ENCODE measurements around the gene ZNF892. TPM values are rescaled to one million over a fixed set of nuclear protein-coding genes. Genes with fewer than 3 reads are reported as not detected.

ZNF892 gene
- total and polyA plus RNA-seq, 12 donors, result 0.32 to 4.3 (median 2.2) TPM; not detected in 1

GRCh38 chr2:95159690-95160449 is 47.5 kb upstream of the ZNF892 start, which contains the start of gene ZNF514:
Gene ZNF514 (minus strand): TSS chr2:95159848. CDS start chr2:95153253, 6,595 bp downstream.
- peak in 1 of 2 donors; percentile 30 for TF ChIP-seq POLR2A (IDR thresholded peaks at IDR 0.05)
- no peak for TF ChIP-seq CTCF (IDR thresholded peaks at IDR 0.05)
- peaks cover 0 to 6% (median 0%) of the 10 kb centered on the region in 3 donors for H3K9me3 ChIP-seq (replicated peaks in 1 of 3)

DNA sequence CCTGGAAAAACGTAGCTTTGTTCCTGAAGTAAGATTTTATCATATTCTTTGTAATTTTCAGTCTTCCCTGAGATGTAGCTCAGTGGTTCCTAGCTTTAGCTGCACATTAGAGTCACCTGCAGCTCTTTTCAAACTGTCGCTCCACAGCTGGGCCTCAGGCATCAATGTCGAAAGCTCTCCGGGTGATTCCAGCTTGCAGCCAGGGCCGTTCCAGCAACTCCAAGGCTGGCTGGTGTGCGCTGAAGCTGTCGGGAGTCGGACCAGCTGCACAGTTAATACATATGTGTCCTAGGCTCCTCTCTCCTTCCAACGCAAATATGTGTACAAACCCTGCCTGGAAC is 42.3 kb upstream of the ZNF892 start:
- DNase-seq, result no peak
- no peaks in the 10 kb centered on the region for H3K9me3 ChIP-seq (replicated peaks in 1 of 3)
- TF ChIP-seq CTCF (IDR thresholded peaks at IDR 0.05) (no peak), POLR2A (IDR thresholded peaks at IDR 0.05) (no peak)
- WGBS, 4 donors, result 0 to 1% (median 0%) methylated on average over 4 to 9 of the region's 9 CpGs
- no peaks in the 10 kb centered on the region for H3K36me3 ChIP-seq (replicated peaks in 1 of 2)
- intact Hi-C loops (cut with DNase I), result no loop called here
- peak overlapping the region; percentile 81 to 96 (median 94) for H3K27ac ChIP-seq
- no peaks in the 10 kb centered on the region for H3K27me3 ChIP-seq
- H3K4me1 ChIP-seq (replicated peaks in 1 of 2), result peaks cover 12 to 17% of the 10 kb centered on the region in 2 donors
- peak overlapping the region; percentile 12 to 96 (median 66) for H3K4me3 ChIP-seq

More at GRCh38 chr2:95159690-95160449, 47.5 kb upstream of the ZNF892 start, which contains the start of gene ZNF514:
- Histone ChIP-seq H3K27me3 (no peaks in the 10 kb centered on the region), H3K4me3 (peak within 1 kb of the TSS in 3 of 4 donors; percentile 60 to 92 (median 66)), H3K36me3 (replicated peaks in 1 of 2) (no peaks in the 10 kb centered on the region), H3K27ac (peak within 1 kb of the TSS in 4 of 5 donors; percentile 42 to 86 (median 72)), H3K4me1 (replicated peaks in 1 of 2) (peaks cover 12 to 19% of the 10 kb centered on the region in 2 donors)
- whole genome bisulfite sequencing, 4 donors, result 10 to 60% (median 19%) methylated on average over 5 to 63 of the region's 64 CpGs
- DNase-seq, result peak; percentile 71 to 87 (median 74)
- intact Hi-C loops (cut with DNase I), result loop anchor here in 1 of 2 donors (5.0 kb wide), 1 partner anchor 38 kb away; the partner anchor contains the start of gene MRPS5

- Histone ChIP-seq H3K27me3 (no peaks in the 10 kb centered on the region), H3K9me3 (replicated peaks in 1 of 3) (no peaks in the 10 kb centered on the region), H3K27ac (peak within 1 kb of the TSS; percentile 81 to 96 (median 94)), H3K36me3 (replicated peaks in 1 of 2) (no peaks in the 10 kb centered on the region), H3K4me3 (peak within 1 kb of the TSS; percentile 50 to 96 (median 66)), H3K4me1 (replicated peaks in 1 of 2) (peaks cover 12 to 17% of the 10 kb centered on the region in 2 donors)
- peak; percentile 98 to 99 (median 99) for DNase-seq
- intact Hi-C loops (cut with DNase I), result no loop called here
- 0 to 1% (median 0%) methylated on average over 11 to 56 of the region's 56 CpGs for WGBS, 4 donors
- peak; percentile 54 to 69 for TF ChIP-seq POLR2A (IDR thresholded peaks at IDR 0.05)
- TF ChIP-seq CTCF (IDR thresholded peaks at IDR 0.05), result no peak
Measured at GRCh38 chr2:95165371-95166064, 41.8 kb upstream of the ZNF892 start, which contains the start of gene ZNF2. Gene ZNF2 (plus strand): TSS chr2:95165809. CDS start chr2:95176227, 10,418 bp downstream.
